ENCODE measurements around the gene STARD13. TPM values are rescaled to one million over a fixed set of nuclear protein-coding genes. Genes with fewer than 3 reads are reported as not detected.

The STARD13 gene
- total and polyA plus RNA-seq, 7 experiments from 2014 or later, result 0.30 to 1.1 (median 0.73) TPM; not detected in 2

DNA sequence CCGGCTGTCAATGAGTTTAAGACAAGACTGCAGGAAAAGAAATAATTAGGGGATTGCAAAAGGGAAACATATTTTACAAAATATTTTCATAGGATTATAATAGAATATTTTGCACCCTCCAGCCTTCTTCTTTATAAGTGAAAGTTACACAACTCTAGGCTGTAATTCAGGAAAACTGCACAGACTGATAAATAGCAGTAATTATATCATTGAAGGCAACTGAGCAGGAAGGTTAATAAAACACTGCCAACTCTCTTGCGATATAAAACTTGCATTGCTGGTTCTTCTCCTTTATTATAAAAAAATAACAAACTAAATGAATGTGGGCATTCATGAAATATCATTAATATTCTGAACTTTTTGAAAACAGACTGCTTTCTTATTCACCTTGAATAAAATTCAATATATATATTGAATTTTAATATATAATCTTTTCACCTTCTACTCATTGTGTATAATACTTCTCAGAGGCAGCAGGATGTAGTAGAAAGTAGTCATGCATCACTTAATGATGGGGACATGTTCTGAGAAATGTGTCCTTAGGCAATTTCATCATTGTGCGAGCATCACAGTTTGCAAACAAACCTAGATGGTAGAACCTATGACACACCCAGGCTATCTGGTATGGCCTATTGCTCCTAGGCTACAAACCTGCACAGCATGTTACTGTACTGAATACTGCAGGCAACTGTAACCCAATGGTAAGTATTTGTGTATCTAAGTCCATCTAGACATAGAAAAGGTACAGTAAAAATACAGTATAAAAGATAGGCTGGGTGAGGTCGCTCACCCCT, 24.9 kb upstream of the STARD13 start:
- H3K9me3 ChIP-seq (ENCODE audit: control insufficient read depth in 2 of 3, low read length in 3 of 3), result no peaks in the 10 kb centered on the region
- no peak overlapping the region for H3K27ac Mint-ChIP-seq
- DNase-seq (no peak), ATAC-seq (no peak)
- CTCF ChIA-PET, result no interaction called here
- peaks cover 0 to 14% (median 5%) of the 10 kb centered on the region in 11 donors for H3K9me3 Mint-ChIP-seq
- no peak overlapping the region for H3K4me3 Mint-ChIP-seq
- no peaks in the 10 kb centered on the region for H3K36me3 ChIP-seq (ENCODE audit: control insufficient read depth in 2 of 3, insufficient read depth in 3 of 3, low read length in 3 of 3)
- intact Hi-C loops (cut with micrococcal nuclease), result no loop called here
- H3K4me3 ChIP-seq (ENCODE audit: low read length), result no peak overlapping the region
- H3K4me1 Mint-ChIP-seq, result no peaks in the 10 kb centered on the region
- POLR2A ChIA-PET, result no interaction called here
- H3K27me3 Mint-ChIP-seq, result peaks cover 6 to 34% (median 23%) of the 10 kb centered on the region in 5 donors
- no peaks in the 10 kb centered on the region for H3K4me1 ChIP-seq (ENCODE audit: control insufficient read depth in 2 of 2, insufficient read depth in 2 of 2, low read length in 2 of 2)
- H3K36me3 Mint-ChIP-seq, result no peaks in the 10 kb centered on the region
- H3K27me3 ChIP-seq (ENCODE audit: control insufficient read depth in 2 of 2, insufficient read depth in 2 of 2, low read length in 2 of 2), result no peaks in the 10 kb centered on the region
- no peak overlapping the region for H3K27ac ChIP-seq (ENCODE audit: low read depth, low read length)

- H3K27ac Mint-ChIP-seq, result no peak overlapping the region
- ChIA-PET POLR2A (no interaction called here), CTCF (no interaction called here)
- Histone ChIP-seq H3K4me1 (ENCODE audit: control insufficient read depth in 2 of 2, insufficient read depth in 2 of 2, low read length in 2 of 2) (no peaks in the 10 kb centered on the region), H3K9me3 (ENCODE audit: control insufficient read depth in 2 of 3, low read length in 3 of 3) (no peaks in the 10 kb centered on the region), H3K4me3 (ENCODE audit: low read length) (no peak overlapping the region), H3K27ac (ENCODE audit: low read depth, low read length) (no peak overlapping the region), H3K27me3 (ENCODE audit: control insufficient read depth in 2 of 2, insufficient read depth in 2 of 2, low read length in 2 of 2) (no peaks in the 10 kb centered on the region), H3K36me3 (ENCODE audit: control insufficient read depth in 2 of 3, insufficient read depth in 3 of 3, low read length in 3 of 3) (no peaks in the 10 kb centered on the region)
- H3K4me1 Mint-ChIP-seq, result no peaks in the 10 kb centered on the region
- DNase-seq, result no peak
- H3K36me3 Mint-ChIP-seq, result no peaks in the 10 kb centered on the region
- peaks cover 0 to 14% (median 5%) of the 10 kb centered on the region in 11 donors for H3K9me3 Mint-ChIP-seq
- H3K27me3 Mint-ChIP-seq, result peaks cover 3 to 29% (median 28%) of the 10 kb centered on the region in 5 donors
- H3K4me3 Mint-ChIP-seq, result no peak overlapping the region
- intact Hi-C loops (cut with micrococcal nuclease), result no loop called here
- ATAC-seq, result no peak
Measured at GRCh38 chr13:33308863-33309262, 23.3 kb upstream of the STARD13 start.

DNA sequence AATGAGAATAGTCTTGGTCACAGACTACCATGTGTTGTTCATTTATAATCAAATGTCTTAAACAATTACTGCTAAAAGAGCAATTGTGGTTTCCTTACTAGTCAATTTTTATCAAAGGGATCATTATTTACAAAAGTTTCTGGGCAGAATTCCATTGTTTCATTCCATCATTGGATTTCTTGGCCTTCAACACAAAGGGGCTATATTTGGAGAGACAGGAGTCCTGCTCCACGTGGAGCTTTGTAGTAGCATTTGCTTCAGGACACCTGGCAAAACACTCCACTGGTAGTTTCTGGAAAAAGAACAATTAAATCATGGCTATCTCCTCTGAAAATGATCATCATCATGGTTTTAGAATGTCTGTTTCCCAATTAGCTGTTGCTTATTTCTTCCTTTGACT, 22.3 kb upstream of the STARD13 start:
- no peak overlapping the region for H3K4me3 Mint-ChIP-seq
- Histone ChIP-seq H3K9me3 (ENCODE audit: control insufficient read depth in 2 of 3, low read length in 3 of 3) (no peaks in the 10 kb centered on the region), H3K27me3 (ENCODE audit: control insufficient read depth in 2 of 2, insufficient read depth in 2 of 2, low read length in 2 of 2) (no peaks in the 10 kb centered on the region), H3K36me3 (ENCODE audit: control insufficient read depth in 2 of 3, insufficient read depth in 3 of 3, low read length in 3 of 3) (no peaks in the 10 kb centered on the region), H3K4me1 (ENCODE audit: control insufficient read depth in 2 of 2, insufficient read depth in 2 of 2, low read length in 2 of 2) (no peaks in the 10 kb centered on the region), H3K27ac (ENCODE audit: low read depth, low read length) (no peak overlapping the region), H3K4me3 (ENCODE audit: low read length) (no peak overlapping the region)
- intact Hi-C loops (cut with micrococcal nuclease), result no loop called here
- H3K27me3 Mint-ChIP-seq, result peaks cover 3 to 28% (median 22%) of the 10 kb centered on the region in 5 donors
- no peak for DNase-seq
- POLR2A ChIA-PET, result no interaction called here
- H3K9me3 Mint-ChIP-seq, result peaks cover 0 to 14% (median 5%) of the 10 kb centered on the region in 11 donors
- CTCF ChIA-PET, result no interaction called here
- no peaks in the 10 kb centered on the region for H3K36me3 Mint-ChIP-seq
- no peak for ATAC-seq
- H3K4me1 Mint-ChIP-seq, result no peaks in the 10 kb centered on the region
- H3K27ac Mint-ChIP-seq, result no peak overlapping the region

GRCh38 chr13:33303855-33304597, 18.5 kb upstream of the STARD13 start:
- CTCF ChIA-PET, result no interaction called here
- intact Hi-C loops (cut with micrococcal nuclease), result no loop called here
- DNase-seq (no peak), ATAC-seq (no peak)
- Histone ChIP-seq H3K4me1 (ENCODE audit: control insufficient read depth in 2 of 2, insufficient read depth in 2 of 2, low read length in 2 of 2) (no peaks in the 10 kb centered on the region), H3K27me3 (ENCODE audit: control insufficient read depth in 2 of 2, insufficient read depth in 2 of 2, low read length in 2 of 2) (no peaks in the 10 kb centered on the region), H3K9me3 (ENCODE audit: control insufficient read depth in 2 of 3, low read length in 3 of 3) (no peaks in the 10 kb centered on the region), H3K4me3 (ENCODE audit: low read length) (no peak overlapping the region), H3K36me3 (ENCODE audit: control insufficient read depth in 2 of 3, insufficient read depth in 3 of 3, low read length in 3 of 3) (no peaks in the 10 kb centered on the region), H3K27ac (ENCODE audit: low read depth, low read length) (no peak overlapping the region)
- H3K36me3 Mint-ChIP-seq, result no peaks in the 10 kb centered on the region
- no peaks in the 10 kb centered on the region for H3K4me1 Mint-ChIP-seq
- POLR2A ChIA-PET, result no interaction called here
- no peak overlapping the region for H3K4me3 Mint-ChIP-seq
- peaks cover 0 to 14% (median 5%) of the 10 kb centered on the region in 11 donors for H3K9me3 Mint-ChIP-seq
- H3K27me3 Mint-ChIP-seq, result peaks cover 0 to 32% (median 13%) of the 10 kb centered on the region in 5 donors
- no peak overlapping the region for H3K27ac Mint-ChIP-seq

GRCh38 chr13:33299626-33300025, 14.1 kb upstream of the STARD13 start:
- ATAC-seq, result no peak
- H3K27ac Mint-ChIP-seq, result no peak overlapping the region
- H3K9me3 Mint-ChIP-seq, result peaks cover 0 to 3% (median 0%) of the 10 kb centered on the region in 11 donors
- Histone ChIP-seq H3K9me3 (ENCODE audit: control insufficient read depth in 2 of 3, low read length in 3 of 3) (no peaks in the 10 kb centered on the region), H3K36me3 (ENCODE audit: control insufficient read depth in 2 of 3, insufficient read depth in 3 of 3, low read length in 3 of 3) (no peaks in the 10 kb centered on the region), H3K4me3 (ENCODE audit: low read length) (no peak overlapping the region), H3K27ac (ENCODE audit: low read depth, low read length) (no peak overlapping the region), H3K4me1 (ENCODE audit: control insufficient read depth in 2 of 2, insufficient read depth in 2 of 2, low read length in 2 of 2) (no peaks in the 10 kb centered on the region), H3K27me3 (ENCODE audit: control insufficient read depth in 2 of 2, insufficient read depth in 2 of 2, low read length in 2 of 2) (no peaks in the 10 kb centered on the region)
- intact Hi-C loops (cut with micrococcal nuclease), result no loop called here
- H3K4me3 Mint-ChIP-seq, result no peak overlapping the region
- no peaks in the 10 kb centered on the region for H3K36me3 Mint-ChIP-seq
- ChIA-PET CTCF (no interaction called here), POLR2A (no interaction called here)
- H3K27me3 Mint-ChIP-seq, result peaks cover 0 to 38% (median 27%) of the 10 kb centered on the region in 5 donors
- no peak for DNase-seq
- H3K4me1 Mint-ChIP-seq, result no peaks in the 10 kb centered on the region

- Histone ChIP-seq H3K9me3 (ENCODE audit: control insufficient read depth in 2 of 3, low read length in 3 of 3) (no peaks in the 10 kb centered on the region), H3K4me1 (ENCODE audit: control insufficient read depth in 2 of 2, insufficient read depth in 2 of 2, low read length in 2 of 2) (no peaks in the 10 kb centered on the region), H3K27me3 (ENCODE audit: control insufficient read depth in 2 of 2, insufficient read depth in 2 of 2, low read length in 2 of 2) (no peaks in the 10 kb centered on the region), H3K36me3 (ENCODE audit: control insufficient read depth in 2 of 3, insufficient read depth in 3 of 3, low read length in 3 of 3) (no peaks in the 10 kb centered on the region), H3K27ac (ENCODE audit: low read depth, low read length) (no peak overlapping the region), H3K4me3 (ENCODE audit: low read length) (no peak overlapping the region)
- peaks cover 0 to 5% (median 0%) of the 10 kb centered on the region in 7 donors for H3K4me1 Mint-ChIP-seq
- DNase-seq (no peak), ATAC-seq (no peak)
- ChIA-PET POLR2A (no interaction called here), CTCF (no interaction called here)
- no peak overlapping the region for H3K27ac Mint-ChIP-seq
- no peak overlapping the region for H3K4me3 Mint-ChIP-seq
- peaks cover 0 to 3% (median 0%) of the 10 kb centered on the region in 11 donors for H3K9me3 Mint-ChIP-seq
- peaks cover 0 to 40% (median 20%) of the 10 kb centered on the region in 5 donors for H3K27me3 Mint-ChIP-seq
- intact Hi-C loops (cut with micrococcal nuclease), result no loop called here
- H3K36me3 Mint-ChIP-seq, result peaks cover 0 to 2% (median 0%) of the 10 kb centered on the region in 5 donors
Measured at GRCh38 chr13:33296793-33297425, 11.4 kb upstream of the STARD13 start.

Measured in naive thymus-derived CD4-positive, alpha-beta T cell (primary cell).